Fibroblast of skin of left quadriceps (primary cell): ENCODE measurements around the gene EMP3.

Source experiments
- DNase-seq, 2 experiments: peaks; one replicate each; pipeline ENCODE4 v3.0.0-alpha.2; 2013; ENCODE audit warnings: low read depth in 2 of 2

EMP3 gene

GRCh38 chr19:48378194-48378570 is 52.8 kb downstream of the EMP3 start:
- DNase-seq, result no peak

GRCh38 chr19:48379058-48379457 is 53.7 kb downstream of the EMP3 start:
- no peak for DNase-seq
